RWPE2 (cell line): ENCODE measurements around the gene SNPH.

Source experiments
- ATAC-seq: fragments of 200-7000 bp; cut with Tn5 transposase; 3 replicates; pipeline ENCODE4 v1.9.1; 2021; ENCODE audit warnings: low read depth
- DNase-seq: peaks from one replicate; pipeline ENCODE4 v3.0.0-alpha.2; 2020; ENCODE audit warnings: low spot score
- H3K27ac ChIP-seq: fragments of 450-650 bp; 2 replicates; pipeline ENCODE4 v1.5.1; 2017; ENCODE audit warnings: mild to moderate bottlenecking; ENCODE audit not compliant: poor library complexity, severe bottlenecking
- H3K27me3 ChIP-seq: fragments of 250-450 bp; sonication (Bioruptor Pico); 2 replicates; pipeline ENCODE4 v1.5.1; 2021; ENCODE audit warnings: mild to moderate bottlenecking, moderate library complexity; ENCODE audit not compliant: insufficient read depth, poor library complexity, severe bottlenecking
- H3K36me3 ChIP-seq: fragments of 250-450 bp; sonication (Bioruptor Pico); 2 replicates; pipeline ENCODE4 v1.5.1; 2020; ENCODE audit warnings: low read depth, mild to moderate bottlenecking, moderate library complexity
- H3K4me1 ChIP-seq: fragments of 250-450 bp; sonication (Bioruptor Pico); 2 replicates; pipeline ENCODE4 v1.5.1; 2021; ENCODE audit warnings: mild to moderate bottlenecking, moderate library complexity; ENCODE audit not compliant: insufficient read depth, poor library complexity, severe bottlenecking
- H3K4me3 ChIP-seq: fragments of 250-450 bp; sonication (Bioruptor Pico); 2 replicates; pipeline ENCODE4 v1.5.1; 2021; ENCODE audit warnings: mild to moderate bottlenecking, moderate library complexity; ENCODE audit not compliant: severe bottlenecking
- H3K9me3 ChIP-seq: fragments of 250-450 bp; sonication (Bioruptor Pico); 2 replicates; pipeline ENCODE4 v1.5.1; 2021; ENCODE audit warnings: mild to moderate bottlenecking, moderate library complexity; ENCODE audit not compliant: severe bottlenecking
- TF ChIP-seq, protein P1 (sequence below): fragments of 450-650 bp; IDR thresholded peaks from one replicate; pipeline ENCODE4 v1.5.1; 2017; ENCODE audit warnings: mild to moderate bottlenecking, moderate library complexity; ENCODE audit not compliant: poor library complexity, severe bottlenecking

SNPH gene

DNA sequence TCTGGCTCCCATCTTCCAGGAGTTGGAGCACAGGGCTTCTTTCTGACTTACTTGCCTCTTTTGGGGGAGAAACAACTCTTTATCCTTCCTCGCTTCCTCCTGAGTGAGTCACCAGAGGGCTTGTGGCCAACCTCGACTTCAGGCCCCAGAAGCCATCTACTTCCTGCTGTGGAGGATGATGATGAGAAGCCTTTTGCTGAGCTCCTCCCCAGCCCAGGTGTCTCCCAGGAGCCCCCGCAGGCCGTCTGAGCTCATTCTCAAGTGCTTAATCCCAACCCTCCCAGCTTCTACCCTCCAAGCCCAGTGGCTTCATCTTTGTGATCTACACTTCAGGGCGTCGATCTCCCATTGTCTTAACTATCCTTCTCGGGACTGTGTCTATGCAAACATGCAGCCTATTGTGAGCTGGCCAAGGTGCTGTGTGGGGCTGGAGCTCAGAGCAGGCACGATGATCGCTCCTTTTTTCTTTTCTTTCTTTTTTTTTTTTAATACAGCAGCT is 35.0 kb downstream of the SNPH start:
- ATAC-seq: peak; percentile 57; the same call in 2 of the 3 replicates
- Histone ChIP-seq H3K27me3 (no peaks in the 10 kb centered on the region), H3K9me3 (no peaks in the 10 kb centered on the region), H3K4me3 (no peak overlapping the region), H3K27ac (peak overlapping the region; percentile 16), H3K4me1 (peaks cover 8% of the 10 kb centered on the region), H3K36me3 (no peaks in the 10 kb centered on the region)
- TF ChIP-seq, protein P1, sequence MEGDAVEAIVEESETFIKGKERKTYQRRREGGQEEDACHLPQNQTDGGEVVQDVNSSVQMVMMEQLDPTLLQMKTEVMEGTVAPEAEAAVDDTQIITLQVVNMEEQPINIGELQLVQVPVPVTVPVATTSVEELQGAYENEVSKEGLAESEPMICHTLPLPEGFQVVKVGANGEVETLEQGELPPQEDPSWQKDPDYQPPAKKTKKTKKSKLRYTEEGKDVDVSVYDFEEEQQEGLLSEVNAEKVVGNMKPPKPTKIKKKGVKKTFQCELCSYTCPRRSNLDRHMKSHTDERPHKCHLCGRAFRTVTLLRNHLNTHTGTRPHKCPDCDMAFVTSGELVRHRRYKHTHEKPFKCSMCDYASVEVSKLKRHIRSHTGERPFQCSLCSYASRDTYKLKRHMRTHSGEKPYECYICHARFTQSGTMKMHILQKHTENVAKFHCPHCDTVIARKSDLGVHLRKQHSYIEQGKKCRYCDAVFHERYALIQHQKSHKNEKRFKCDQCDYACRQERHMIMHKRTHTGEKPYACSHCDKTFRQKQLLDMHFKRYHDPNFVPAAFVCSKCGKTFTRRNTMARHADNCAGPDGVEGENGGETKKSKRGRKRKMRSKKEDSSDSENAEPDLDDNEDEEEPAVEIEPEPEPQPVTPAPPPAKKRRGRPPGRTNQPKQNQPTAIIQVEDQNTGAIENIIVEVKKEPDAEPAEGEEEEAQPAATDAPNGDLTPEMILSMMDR: no peak
- no peak for DNase-seq

DNA sequence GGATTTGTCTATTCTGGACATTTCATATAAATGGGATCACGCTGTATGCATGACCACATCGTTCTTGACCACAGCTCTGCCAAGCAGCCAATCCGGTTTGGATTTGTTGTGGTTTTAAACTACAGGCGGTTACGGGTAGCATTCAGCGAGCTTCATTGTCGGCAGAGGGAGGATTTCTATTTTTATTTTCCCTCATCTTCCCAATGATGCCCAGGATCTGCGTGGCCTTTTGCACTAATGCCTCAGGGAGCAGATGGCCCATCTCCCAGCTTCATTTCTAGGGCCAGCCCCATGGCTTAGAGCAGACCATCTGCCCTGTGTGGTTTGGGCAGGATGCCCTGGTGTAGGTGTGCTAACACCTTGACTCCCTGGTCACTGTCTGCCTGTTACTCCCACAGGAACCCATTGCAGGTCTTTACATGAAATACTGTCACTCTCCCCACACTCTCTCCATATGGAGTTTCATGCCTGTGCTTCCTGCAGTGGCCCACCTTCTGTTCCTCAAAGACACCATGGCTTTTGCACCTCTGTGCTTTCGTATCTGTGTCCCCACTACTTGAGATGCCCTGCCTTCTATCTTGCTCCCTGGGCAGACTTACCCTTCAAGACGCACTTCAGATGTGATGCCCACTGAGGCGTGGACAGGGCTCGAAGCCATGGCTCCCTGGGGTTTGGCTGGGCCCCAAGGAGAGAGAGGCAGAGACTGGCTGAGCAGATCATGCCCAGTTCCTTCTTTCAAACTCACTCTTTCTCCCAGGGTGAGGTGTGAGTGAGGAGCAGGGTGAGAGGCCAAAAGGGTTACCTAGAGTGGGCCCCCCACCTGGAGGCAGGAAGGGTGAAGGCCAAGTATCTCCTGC is 36.8 kb downstream of the SNPH start:
- Histone ChIP-seq H3K27me3 (no peaks in the 10 kb centered on the region), H3K9me3 (no peaks in the 10 kb centered on the region), H3K4me3 (no peak overlapping the region), H3K4me1 (peaks cover 8% of the 10 kb centered on the region), H3K27ac (no peak overlapping the region), H3K36me3 (no peaks in the 10 kb centered on the region)
- TF ChIP-seq, protein P1: no peak
- DNase-seq: no peak
- no peak for ATAC-seq

GRCh38 chr20:1304710-1305515 is 38.8 kb downstream of the SNPH start:
- H3K4me3 ChIP-seq: no peak overlapping the region
- peaks cover 8% of the 10 kb centered on the region for H3K4me1 ChIP-seq
- H3K27ac ChIP-seq: no peak overlapping the region
- no peaks in the 10 kb centered on the region for H3K9me3 ChIP-seq
- ATAC-seq (no peak), DNase-seq (no peak)
- H3K27me3 ChIP-seq: no peaks in the 10 kb centered on the region
- H3K36me3 ChIP-seq: no peaks in the 10 kb centered on the region
- TF ChIP-seq, protein P1: no peak

DNA sequence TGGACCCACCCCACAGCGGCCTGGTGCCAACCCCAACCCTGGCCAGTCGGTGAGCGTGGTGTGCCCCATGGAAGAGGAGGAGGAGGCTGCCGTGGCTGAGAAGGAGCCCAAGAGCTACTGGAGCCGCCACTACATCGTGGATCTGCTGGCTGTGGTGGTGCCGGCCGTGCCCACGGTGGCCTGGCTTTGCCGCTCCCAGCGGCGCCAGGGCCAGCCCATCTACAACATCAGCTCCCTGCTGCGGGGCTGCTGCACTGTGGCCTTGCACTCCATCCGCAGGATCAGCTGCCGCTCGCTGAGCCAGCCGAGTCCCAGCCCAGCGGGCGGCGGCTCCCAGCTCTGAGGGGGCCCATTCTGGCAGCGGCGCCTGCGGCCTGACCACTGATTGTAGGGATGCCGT is 39.6 kb downstream of the SNPH start:
- Histone ChIP-seq H3K4me3 (no peak overlapping the region), H3K9me3 (no peaks in the 10 kb centered on the region), H3K27me3 (no peaks in the 10 kb centered on the region), H3K27ac (no peak overlapping the region), H3K4me1 (peaks cover 6% of the 10 kb centered on the region), H3K36me3 (no peaks in the 10 kb centered on the region)
- TF ChIP-seq, protein P1: no peak
- ATAC-seq (no peak), DNase-seq (no peak)
